ENCODE data around the gene YPEL1.

DNA sequence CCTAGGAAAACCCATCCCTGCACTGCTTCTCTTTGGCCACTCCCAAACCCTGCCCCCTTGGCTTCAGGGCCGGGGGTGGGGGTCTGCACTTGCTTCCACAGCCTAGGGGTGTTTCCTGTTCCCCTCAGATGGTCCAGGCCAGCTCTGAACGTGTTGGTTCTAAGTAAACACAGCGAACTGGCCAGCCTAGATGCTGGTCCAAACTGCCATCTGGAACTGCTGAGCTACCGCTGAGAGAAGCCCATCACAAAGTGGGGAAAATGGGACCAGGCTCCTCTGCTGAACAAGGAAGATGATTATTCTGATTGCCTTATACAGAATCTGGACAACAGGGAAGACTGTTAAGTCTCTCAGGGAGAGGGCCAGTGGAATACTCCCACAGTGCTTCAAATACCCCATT is 23.5 kb upstream of the YPEL1 start:
- TF ChIP-seq JUN (CRISPR knock-in tag; IDR thresholded peaks at IDR 0.05), result no peak
- TF ChIP-seq TCF12 (IDR thresholded peaks at IDR 0.05), result no peak
- no peak for TF ChIP-seq TCF12 (CRISPR knock-in tag; IDR thresholded peaks at IDR 0.05)
- no peak for TF ChIP-seq ZNF543 (CRISPR knock-in tag; IDR thresholded peaks at IDR 0.05)
- TF ChIP-seq, protein P1, sequence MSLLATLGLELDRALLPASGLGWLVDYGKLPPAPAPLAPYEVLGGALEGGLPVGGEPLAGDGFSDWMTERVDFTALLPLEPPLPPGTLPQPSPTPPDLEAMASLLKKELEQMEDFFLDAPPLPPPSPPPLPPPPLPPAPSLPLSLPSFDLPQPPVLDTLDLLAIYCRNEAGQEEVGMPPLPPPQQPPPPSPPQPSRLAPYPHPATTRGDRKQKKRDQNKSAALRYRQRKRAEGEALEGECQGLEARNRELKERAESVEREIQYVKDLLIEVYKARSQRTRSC (CRISPR knock-in tag; IDR thresholded peaks at IDR 0.05; ENCODE audit: low read depth), result no peak
- TF ChIP-seq ZNF83 (CRISPR knock-in tag; IDR thresholded peaks at IDR 0.05; ENCODE audit: borderline replicate concordance), result no peak
- TF ChIP-seq POLR2AphosphoS5 (IDR thresholded peaks at IDR 0.05; ENCODE audit: low read depth, low read length), result no peak
- no peak for TF ChIP-seq EP300 (IDR thresholded peaks at IDR 0.05; ENCODE audit: low read depth in 2 of 2, low read length in 2 of 2)
- no peak for TF ChIP-seq EP300 (CRISPR knock-in tag; IDR thresholded peaks at IDR 0.05; ENCODE audit: borderline replicate concordance)
- TF ChIP-seq KAT8 (CRISPR knock-in tag; IDR thresholded peaks at IDR 0.05), result no peak
- TF ChIP-seq CTCF (CRISPR knock-in tag; IDR thresholded peaks at IDR 0.05), result no peak
- no peak for TF ChIP-seq SRY (CRISPR knock-in tag; IDR thresholded peaks at IDR 0.05)
- TF ChIP-seq KAT7 (CRISPR knock-in tag; IDR thresholded peaks at IDR 0.05; ENCODE audit: borderline replicate concordance), result no peak
- TF ChIP-seq ZBTB8A (CRISPR knock-in tag; IDR thresholded peaks at IDR 0.05; ENCODE audit: borderline replicate concordance, low read depth), result no peak
- TF ChIP-seq PRMT3 (CRISPR knock-in tag; IDR thresholded peaks at IDR 0.05; ENCODE audit: borderline replicate concordance, low read depth), result no peak

Data from HepG2 (cell line).